Measurements from ENCODE around the gene ETFBKMT. TPM values are rescaled to one million over a fixed set of nuclear protein-coding genes. Genes with fewer than 3 reads are reported as not detected.
"Not testable (repeated sequence)": the region's sequence is repeated elsewhere in the genome, so short reads cannot be mapped to it uniquely, and the experiment has no call there.

ETFBKMT gene
- total RNA-seq, 1 donor = 0.52 TPM

DNA sequence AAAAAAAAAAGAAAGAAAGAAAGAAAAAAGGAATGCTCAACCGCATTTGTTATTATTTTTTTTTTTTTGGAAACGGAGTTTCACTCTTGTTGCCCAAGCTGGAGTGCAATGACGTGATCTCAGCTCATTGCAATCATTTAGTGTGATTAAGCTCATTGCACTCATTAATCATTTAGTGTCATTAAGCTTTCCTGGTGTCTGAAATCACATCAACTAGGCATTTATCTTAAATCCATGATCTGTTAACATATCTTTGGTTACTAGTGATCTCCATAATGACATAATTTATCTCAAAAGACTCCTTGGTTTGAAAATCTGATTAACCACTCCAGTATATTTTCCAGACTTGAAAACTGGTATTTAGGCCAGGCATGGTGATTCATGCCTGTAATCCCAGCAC lies 26.3 kb downstream of the ETFBKMT start:
- Histone ChIP-seq H3K4me3 (ENCODE audit: low read length) (no peak overlapping the region), H3K9me3 (ENCODE audit: low read depth, low read length) (peaks cover 8% of the 10 kb centered on the region), H3K4me1 (ENCODE audit: insufficient read depth, low read length) (peaks cover 21% of the 10 kb centered on the region)

GRCh38 chr12:31687101-31687527 lies 27.6 kb downstream of the ETFBKMT start:
- Histone ChIP-seq H3K27me3 (ENCODE audit: insufficient read depth, low read length) (no peaks in the 10 kb centered on the region), H3K4me1 (ENCODE audit: insufficient read depth, low read length) (peaks cover 21% of the 10 kb centered on the region), H3K4me3 (ENCODE audit: low read length) (no peak overlapping the region), H3K9me3 (ENCODE audit: low read depth, low read length) (peaks cover 8% of the 10 kb centered on the region)

More for the DNA sequence above, 26.3 kb downstream of the ETFBKMT start:
- H3K27me3 ChIP-seq (ENCODE audit: insufficient read depth, low read length) = no peaks in the 10 kb centered on the region

- H3K4me1 ChIP-seq (ENCODE audit: insufficient read depth, low read length) = peaks cover 21% of the 10 kb centered on the region
- H3K4me3 ChIP-seq (ENCODE audit: low read length); H3K9me3 ChIP-seq (ENCODE audit: low read depth, low read length); H3K27me3 ChIP-seq (ENCODE audit: insufficient read depth, low read length): not testable (repeated sequence)
These were observed 30.4 kb downstream of the ETFBKMT start for GRCh38 chr12:31689921-31690320.

GRCh38 chr12:31702047-31702446 lies 42.6 kb downstream of the ETFBKMT start:
- Histone ChIP-seq H3K27me3 (ENCODE audit: insufficient read depth, low read length) (no peaks in the 10 kb centered on the region), H3K4me1 (ENCODE audit: insufficient read depth, low read length) (no peaks in the 10 kb centered on the region), H3K9me3 (ENCODE audit: low read depth, low read length) (peaks cover 2% of the 10 kb centered on the region), H3K4me3 (ENCODE audit: low read length) (no peak overlapping the region)

- no peak overlapping the region for H3K4me3 ChIP-seq (ENCODE audit: low read length)
- H3K4me1 ChIP-seq (ENCODE audit: insufficient read depth, low read length) = no peaks in the 10 kb centered on the region
- H3K9me3 ChIP-seq (ENCODE audit: low read depth, low read length) = peaks cover 10% of the 10 kb centered on the region
- H3K27me3 ChIP-seq (ENCODE audit: insufficient read depth, low read length) = no peaks in the 10 kb centered on the region
These were observed 46.1 kb downstream of the ETFBKMT start for GRCh38 chr12:31705621-31706020.

GRCh38 chr12:31708118-31708517 lies 48.6 kb downstream of the ETFBKMT start:
- H3K27me3 ChIP-seq (ENCODE audit: insufficient read depth, low read length); H3K4me1 ChIP-seq (ENCODE audit: insufficient read depth, low read length); H3K4me3 ChIP-seq (ENCODE audit: low read length): not testable (repeated sequence)
- H3K9me3 ChIP-seq (ENCODE audit: low read depth, low read length) = peaks cover 10% of the 10 kb centered on the region

- Histone ChIP-seq H3K4me3 (ENCODE audit: low read length) (no peak overlapping the region), H3K27me3 (ENCODE audit: insufficient read depth, low read length) (no peaks in the 10 kb centered on the region), H3K4me1 (ENCODE audit: insufficient read depth, low read length) (peaks cover 12% of the 10 kb centered on the region), H3K9me3 (ENCODE audit: low read depth, low read length) (peaks cover 10% of the 10 kb centered on the region)
These were observed 50.7 kb downstream of the ETFBKMT start for GRCh38 chr12:31710021-31710818.

- H3K9me3 ChIP-seq (ENCODE audit: low read depth, low read length) = peaks cover under 1% of the 10 kb centered on the region
- no peaks in the 10 kb centered on the region for H3K27me3 ChIP-seq (ENCODE audit: insufficient read depth, low read length)
- no peak overlapping the region for H3K4me3 ChIP-seq (ENCODE audit: low read length)
These were observed 53.4 kb downstream of the ETFBKMT start for GRCh38 chr12:31712877-31713276.

DNA sequence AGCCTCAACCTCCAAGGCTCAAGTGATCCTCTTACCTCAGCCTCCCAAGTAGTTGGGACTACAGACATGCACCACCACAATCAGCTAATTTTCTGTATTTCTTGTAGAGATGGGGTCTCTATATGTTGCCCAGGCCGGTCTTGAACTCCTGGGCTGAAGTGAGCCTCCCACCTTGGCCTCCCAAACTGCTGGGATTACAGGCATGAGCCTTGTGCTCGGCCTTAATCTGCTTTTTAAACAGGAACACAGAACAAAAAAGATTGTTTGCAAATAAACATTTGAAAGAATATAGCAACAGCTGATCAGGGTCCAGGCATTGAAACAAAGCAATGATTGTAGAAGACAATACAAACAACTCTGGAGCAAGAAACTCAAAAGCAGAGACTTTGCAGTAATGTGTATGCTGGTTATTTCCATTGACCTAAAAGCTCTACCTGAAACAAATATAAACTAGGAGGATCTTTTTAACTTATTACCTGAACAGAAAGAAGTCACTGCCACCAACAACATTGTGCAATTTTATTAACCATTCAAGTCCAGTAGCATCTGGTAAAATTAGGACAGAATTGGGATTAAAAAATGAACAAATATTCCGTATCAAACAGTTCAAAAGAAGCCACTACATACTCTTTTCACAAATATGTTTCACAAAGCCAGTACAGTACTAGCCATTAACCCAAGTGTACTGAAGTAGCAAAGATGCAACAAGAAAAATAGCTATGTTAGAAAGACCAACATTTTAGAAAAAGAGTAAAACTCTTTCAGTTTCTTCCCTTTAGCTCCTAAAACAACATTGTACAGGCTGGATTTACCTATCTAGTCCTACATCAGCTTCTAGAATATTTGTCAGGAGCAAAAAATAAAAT lies 55.2 kb downstream of the ETFBKMT start:
- Histone ChIP-seq H3K4me3 (ENCODE audit: low read length) (no peak overlapping the region), H3K9me3 (ENCODE audit: low read depth, low read length) (no peaks in the 10 kb centered on the region), H3K4me1 (ENCODE audit: insufficient read depth, low read length) (peaks cover 18% of the 10 kb centered on the region), H3K27me3 (ENCODE audit: insufficient read depth, low read length) (no peaks in the 10 kb centered on the region)

More at GRCh38 chr12:31712877-31713276, 53.4 kb downstream of the ETFBKMT start:
- H3K4me1 ChIP-seq (ENCODE audit: insufficient read depth, low read length) = peaks cover 18% of the 10 kb centered on the region

GRCh38 chr12:31715283-31715825 lies 55.9 kb downstream of the ETFBKMT start:
- Histone ChIP-seq H3K4me1 (ENCODE audit: insufficient read depth, low read length) (peaks cover 18% of the 10 kb centered on the region), H3K27me3 (ENCODE audit: insufficient read depth, low read length) (no peaks in the 10 kb centered on the region), H3K9me3 (ENCODE audit: low read depth, low read length) (no peaks in the 10 kb centered on the region), H3K4me3 (ENCODE audit: low read length) (peak overlapping the region; percentile 7)

GRCh38 chr12:31716998-31717397 lies 57.5 kb downstream of the ETFBKMT start:
- H3K4me1 ChIP-seq (ENCODE audit: insufficient read depth, low read length) = peaks cover 28% of the 10 kb centered on the region

DNA sequence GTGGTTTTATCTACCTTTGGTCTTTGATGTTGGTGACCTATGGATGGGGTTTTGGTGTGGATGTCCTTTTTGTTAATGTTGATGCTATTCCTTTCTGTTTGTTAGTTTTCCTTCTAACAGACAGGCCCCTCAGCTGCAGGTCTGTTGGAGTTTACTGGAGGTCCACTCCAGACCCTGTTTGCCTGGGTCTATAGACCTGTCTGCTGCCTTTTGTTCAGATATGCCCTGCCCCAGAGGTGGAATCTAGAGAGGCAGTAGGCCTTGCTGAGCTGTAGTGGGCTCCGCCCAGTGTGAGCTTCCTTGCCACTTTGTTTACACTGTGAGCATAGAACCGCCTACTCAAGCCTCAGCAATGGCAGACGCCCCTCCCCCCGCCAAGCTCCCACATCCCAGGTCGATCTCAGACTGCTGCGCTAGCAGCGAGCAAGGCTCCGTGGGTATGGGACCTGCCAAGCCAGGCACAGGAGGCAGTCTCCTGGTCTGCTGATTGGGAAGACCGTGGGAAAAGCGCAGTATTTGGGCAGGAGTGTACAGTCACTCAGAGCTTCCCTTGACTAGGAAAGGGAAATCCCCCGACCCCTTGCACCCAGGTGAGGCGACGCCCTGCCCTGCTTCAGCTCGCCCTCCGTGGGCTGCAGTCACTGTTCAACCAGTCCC lies 59.2 kb downstream of the ETFBKMT start:
- H3K4me3 ChIP-seq (ENCODE audit: low read length); H3K27me3 ChIP-seq (ENCODE audit: insufficient read depth, low read length); H3K9me3 ChIP-seq (ENCODE audit: low read depth, low read length): not testable (repeated sequence)
- peaks cover 43% of the 10 kb centered on the region for H3K4me1 ChIP-seq (ENCODE audit: insufficient read depth, low read length)

More at GRCh38 chr12:31716998-31717397, 57.5 kb downstream of the ETFBKMT start:
- not testable (repeated sequence) for H3K27me3 ChIP-seq (ENCODE audit: insufficient read depth, low read length); H3K9me3 ChIP-seq (ENCODE audit: low read depth, low read length); H3K4me3 ChIP-seq (ENCODE audit: low read length)

GRCh38 chr12:31722580-31722979 lies 63.1 kb downstream of the ETFBKMT start:
- no peaks in the 10 kb centered on the region for H3K27me3 ChIP-seq (ENCODE audit: insufficient read depth, low read length)
- no peaks in the 10 kb centered on the region for H3K9me3 ChIP-seq (ENCODE audit: low read depth, low read length)
- H3K4me1 ChIP-seq (ENCODE audit: insufficient read depth, low read length) = peaks cover 50% of the 10 kb centered on the region
- no peak overlapping the region for H3K4me3 ChIP-seq (ENCODE audit: low read length)

Data from mononuclear cell (primary cell).